IPS-NIHi11 (cell line): ENCODE data around the gene GRIK2.

Experiments used
- DNase-seq: peaks from one replicate; pipeline ENCODE4 v3.0.0; 2012; ENCODE audit warnings: mixed read lengths, low spot score

Gene GRIK2

DNA sequence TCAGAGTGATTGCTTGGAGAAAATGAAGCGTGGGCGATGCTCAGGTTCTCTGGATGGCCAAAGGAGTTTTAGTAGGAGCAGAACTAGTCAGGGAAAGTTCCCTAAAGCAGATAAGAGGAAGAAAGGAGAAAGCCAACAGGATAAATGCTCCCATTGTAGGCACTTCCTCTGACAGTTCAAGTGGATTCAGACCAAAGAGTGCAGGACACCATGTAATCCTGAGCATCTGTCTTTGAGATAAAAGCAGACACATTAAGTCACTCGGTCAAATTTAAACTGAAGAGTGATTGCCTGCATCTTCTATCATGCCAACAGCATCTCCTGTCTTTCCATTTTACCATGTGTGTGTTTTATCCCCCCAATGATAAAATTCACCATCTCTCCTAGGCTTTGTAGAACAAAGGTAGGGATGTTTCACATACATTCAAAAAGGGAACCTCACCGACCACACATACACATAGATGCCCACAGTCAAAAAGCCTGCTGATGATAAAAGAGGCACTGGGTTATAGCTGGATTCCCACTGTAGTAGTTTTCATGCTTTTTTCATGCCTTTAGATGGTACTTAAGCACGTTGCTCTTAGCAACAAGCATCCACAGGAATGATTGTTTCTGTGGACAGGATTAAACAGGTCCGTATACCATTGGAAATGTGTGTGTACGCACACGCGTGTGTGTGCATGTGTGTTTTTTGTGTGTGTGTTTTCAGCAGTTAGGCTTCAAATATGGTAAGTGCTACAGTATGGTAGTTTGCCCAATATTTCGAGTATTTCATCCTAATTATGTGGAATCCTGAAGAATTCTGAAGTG, 7.0 kb downstream of the GRIK2 start:
- no peak for DNase-seq

DNA sequence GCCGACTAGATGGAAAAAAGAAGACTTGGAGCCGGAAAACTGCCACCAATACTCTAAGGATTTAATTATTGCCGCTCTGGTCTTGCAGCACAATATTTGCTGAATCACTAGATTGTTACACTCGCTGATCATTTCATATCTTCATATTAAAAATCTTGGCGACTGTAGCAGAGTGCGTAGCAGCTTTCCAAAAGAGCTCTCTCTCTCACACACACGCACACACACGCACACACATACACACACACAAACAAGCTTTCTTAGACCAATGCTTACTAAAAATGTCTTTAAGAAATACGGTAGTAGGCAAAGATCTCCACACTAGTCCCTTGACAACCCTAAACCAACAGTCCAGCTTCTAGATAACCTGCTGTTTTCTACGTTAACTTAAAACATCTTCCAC, 7.7 kb downstream of the GRIK2 start:
- no peak for DNase-seq

DNA sequence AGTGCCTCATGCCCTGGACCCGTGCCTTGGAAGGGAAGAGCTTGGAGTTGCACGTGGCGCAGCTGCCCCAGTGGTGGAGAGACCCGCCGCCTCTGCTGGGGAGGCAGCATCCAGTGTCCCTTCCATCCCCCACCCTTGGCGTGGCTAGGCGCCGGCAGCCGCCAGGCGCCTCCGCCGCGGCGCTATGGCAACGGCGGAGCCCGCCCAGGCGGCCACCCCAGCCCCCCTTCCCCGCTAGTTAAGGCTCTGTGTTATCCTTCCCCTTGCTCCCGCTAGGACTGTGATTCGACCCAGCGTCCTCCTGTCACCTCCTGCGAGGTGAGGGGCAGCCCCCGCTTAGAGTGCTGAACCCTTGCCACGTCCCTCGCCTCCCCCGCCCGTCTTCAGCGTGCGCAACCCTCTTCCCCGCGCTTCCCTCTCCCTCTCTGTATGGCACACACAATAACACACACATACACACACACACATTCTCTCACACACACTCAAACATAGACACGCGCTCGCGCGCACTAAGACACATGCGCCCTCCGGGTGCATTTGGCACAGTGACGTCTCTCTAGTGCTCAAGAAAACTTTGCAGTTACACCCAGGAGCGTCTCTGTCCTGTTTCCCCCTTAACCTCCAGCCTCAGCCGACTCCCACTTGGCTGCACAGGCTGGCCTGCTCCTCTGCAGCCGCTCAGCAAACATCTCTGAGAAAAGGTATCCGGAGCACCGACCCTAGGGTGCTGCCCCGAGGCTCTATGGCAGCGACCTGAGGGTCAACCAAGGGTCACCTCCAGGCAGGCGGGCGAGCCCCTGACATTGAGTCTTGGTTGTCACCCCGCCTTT, 8.5 kb downstream of the GRIK2 start:
- DNase-seq, result peak; percentile 63

DNA sequence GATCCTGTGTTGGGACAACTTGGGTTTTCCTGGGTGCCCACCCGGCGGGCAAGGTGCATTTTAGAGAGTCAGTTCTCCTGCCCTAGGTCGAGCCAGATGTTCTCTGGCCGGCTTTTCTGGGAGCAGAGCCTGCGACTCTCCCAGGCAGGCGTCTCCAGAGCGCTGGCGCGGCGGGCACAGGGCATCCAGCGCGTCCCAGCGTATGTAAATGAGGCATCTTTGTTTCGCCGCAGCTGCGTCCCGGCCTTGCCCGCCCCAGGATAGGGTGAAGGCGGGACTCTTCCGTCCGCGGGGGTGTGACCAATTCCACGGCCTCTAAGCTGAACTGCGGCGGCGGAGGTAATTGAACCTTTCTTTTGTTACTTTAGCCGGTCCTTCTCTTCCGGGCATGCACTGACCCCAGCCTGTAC, 9.1 kb downstream of the GRIK2 start:
- peak; percentile 8 for DNase-seq

DNA sequence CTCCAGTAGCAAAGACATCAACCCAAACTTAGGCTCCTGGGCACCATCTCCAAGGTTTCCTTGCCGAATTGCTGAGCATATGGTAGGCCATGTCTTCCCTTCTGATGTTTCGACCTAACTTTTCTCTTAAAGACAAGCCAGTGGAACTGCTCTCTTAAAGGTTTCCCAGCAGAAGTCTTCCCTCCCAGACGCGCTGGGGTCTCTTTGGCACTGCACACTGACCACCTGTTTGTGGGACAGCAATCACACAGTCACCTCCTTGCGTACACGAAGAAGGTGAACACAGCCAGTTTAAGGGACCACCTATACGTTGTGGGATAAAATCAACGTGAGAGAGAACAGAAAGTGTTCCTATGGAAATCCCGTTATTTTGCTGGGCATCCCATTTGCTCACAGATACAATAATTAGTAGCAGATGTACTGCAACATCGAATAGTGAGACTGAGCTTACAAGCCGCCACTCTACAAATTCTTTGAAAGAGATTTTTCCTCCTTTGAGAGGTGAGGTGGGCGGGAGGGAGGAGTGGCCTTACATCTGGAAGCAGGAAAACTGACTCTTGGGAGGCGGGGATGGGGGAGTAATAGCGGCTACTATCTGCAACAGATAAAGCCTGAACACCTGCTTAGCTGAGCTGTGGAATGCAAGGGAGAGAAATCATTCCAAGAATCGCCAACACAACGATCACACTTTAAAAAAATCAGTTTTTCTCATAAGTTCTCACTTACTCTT, 9.9 kb downstream of the GRIK2 start:
- DNase-seq, result peak; percentile 23

DNA sequence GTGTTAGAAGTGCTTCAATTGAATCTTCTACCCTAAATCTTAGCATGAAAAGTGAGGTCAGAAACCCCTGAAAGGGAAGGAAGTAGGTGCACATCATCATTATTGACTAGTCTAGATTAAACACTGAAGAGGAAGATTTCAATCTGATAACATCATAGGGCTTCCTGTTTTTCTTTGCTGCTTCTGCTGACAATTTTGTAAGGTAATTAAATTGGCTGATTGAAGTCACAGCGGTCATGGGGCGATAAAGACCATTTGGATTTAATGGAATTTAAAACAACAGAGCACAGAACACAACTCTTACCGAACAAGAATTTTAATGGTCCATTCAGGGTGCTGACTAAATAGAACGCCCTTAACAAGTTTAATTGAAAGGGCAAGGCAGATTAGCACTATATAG, 11.3 kb downstream of the GRIK2 start:
- no peak for DNase-seq

DNA sequence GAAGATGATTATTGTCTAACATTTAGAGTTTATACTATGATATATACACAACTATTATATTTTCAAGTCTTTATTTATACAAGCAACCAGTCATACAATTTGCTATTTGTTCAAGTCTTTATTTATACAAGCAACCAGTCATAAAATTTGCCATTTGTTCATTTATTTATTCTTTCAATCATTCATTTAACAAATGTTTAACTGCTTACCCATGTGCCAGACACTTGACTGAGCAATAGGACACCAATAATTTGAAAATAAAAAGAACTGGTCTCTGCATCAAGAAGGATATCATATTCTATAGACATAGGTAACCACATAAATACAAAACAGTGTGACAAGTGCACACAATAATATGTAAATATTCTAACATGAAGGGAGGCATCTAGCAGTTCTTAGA, 20.3 kb downstream of the GRIK2 start:
- DNase-seq, result no peak

DNA sequence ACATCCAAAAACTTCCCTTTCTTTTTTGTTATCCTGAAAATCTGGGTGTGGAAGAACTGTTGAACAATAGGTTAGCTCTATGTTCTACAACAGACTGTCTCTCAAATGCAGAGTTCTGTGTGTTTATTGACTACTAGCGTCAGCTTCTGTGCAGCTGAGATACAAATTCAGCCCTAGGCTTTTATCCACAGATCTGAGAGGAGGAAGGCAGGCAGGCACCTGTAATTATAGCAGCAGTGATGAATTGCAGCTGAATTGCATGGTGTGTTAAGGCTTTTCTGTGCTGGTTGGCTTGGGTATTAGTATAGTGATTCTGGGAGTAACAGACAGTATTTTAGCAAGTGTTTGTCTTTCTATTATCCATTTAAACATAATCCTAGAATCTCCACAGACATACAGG, 24.4 kb downstream of the GRIK2 start:
- no peak for DNase-seq

DNA sequence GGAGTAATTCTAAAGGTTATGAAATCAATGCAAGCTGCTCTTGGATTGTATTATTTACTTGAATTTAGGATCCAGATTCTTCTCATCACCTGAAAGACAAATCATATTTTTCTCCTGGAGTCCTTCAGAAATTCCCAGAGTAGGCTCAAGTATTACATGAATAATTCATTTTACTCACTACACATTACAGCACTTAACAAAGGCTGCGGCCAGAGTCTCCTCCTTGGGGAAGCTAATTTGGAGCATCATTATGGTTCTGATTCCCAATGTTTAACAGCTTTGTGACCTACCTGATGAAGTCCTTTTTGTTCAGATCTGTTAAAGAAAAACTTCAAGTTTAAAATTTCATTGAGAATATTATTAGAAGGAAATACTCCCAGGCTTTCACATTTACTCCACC, 28.7 kb downstream of the GRIK2 start:
- no peak for DNase-seq

DNA sequence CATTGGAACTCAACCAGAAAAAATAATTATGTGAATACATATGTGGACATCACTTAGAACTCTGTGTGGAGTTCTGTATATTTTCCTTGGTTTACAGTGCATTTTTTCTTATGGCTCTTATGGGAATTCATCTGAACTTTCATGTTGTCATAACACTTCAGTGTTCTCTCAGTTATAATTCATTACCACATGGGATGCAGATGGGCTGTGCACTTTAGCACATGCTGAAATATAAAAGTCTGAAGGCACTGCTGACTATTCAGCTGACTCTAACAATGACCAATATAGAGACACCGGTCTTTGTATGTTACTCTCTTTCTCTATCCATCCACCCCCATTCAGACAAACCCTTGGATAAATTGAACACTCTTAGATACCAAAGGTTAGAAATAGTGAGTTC, 29.3 kb downstream of the GRIK2 start:
- no peak for DNase-seq

DNA sequence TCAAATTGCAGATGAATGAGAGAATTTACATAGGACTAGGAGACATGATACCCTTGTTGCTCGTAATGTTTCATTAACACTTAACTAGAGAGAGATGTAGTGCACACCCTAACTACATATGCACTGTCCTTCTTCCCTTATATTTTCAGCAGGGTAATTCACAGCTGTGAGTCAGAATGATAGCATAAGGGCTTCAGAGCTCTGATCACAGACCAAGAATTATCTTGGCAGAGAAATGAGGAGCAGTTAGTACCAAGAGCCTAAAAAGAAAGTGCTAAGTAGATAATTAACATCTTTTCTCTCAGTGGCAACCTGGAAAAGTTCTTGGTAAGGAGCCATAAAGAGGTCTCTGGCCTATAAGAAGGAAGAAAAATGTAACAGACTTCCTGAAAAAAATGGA, 35.8 kb downstream of the GRIK2 start:
- no peak for DNase-seq

DNA sequence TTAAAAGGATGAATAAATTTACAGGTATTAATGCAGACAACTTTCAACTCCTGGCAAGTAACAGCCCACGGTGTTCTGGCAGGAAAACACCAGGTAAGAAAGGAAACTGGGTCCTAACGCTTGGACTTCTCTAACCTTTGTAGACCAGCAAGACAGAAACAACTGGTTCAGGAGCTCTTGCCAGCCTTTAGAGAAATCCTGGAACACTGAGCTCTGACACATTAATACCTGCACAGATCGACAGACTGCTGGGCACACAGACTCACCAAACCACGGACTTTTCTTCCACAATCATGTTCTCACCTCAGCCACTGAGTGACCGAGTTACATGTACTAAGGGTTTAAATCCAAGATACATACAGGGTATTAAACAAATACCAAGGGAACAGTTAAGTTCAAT, 36.3 kb downstream of the GRIK2 start:
- DNase-seq, result no peak

DNA sequence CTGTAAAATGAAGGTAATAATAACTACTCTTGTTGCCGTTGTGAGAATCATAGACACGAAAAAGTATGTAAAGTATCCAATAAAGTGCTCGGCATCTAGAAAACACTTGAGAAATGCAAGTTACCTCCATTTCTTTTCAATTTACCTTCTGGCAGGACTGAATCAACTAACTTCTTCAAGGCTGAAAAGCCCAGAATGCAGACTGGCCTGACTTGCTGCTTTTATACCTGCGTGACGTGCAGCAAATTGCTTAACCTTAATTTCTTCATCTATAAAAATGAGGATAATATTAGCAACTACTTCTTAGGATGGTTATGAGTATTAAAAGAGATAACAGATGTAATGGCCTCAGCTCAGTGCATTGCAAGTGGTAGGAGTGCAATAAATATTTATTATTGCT, 39.6 kb downstream of the GRIK2 start:
- no peak for DNase-seq

DNA sequence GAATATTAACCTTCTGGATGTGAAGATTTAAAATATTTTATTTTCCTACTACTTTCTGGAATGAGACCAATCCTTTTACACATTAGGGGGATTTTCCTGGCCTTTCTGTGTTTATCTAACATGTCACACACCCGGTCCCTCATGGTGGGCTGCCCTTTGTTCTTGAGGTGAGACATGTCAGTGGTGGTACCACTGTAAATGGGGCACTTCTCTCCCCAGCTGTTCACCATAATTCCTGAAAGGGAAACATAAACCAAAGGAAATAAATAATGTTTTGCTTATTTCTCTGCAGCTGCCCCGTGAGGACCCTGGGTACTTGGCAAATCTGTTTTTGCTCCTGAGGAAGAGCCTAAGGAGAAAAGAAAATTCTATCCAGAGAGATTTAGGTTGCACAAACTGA, 41.1 kb downstream of the GRIK2 start:
- no peak for DNase-seq

DNA sequence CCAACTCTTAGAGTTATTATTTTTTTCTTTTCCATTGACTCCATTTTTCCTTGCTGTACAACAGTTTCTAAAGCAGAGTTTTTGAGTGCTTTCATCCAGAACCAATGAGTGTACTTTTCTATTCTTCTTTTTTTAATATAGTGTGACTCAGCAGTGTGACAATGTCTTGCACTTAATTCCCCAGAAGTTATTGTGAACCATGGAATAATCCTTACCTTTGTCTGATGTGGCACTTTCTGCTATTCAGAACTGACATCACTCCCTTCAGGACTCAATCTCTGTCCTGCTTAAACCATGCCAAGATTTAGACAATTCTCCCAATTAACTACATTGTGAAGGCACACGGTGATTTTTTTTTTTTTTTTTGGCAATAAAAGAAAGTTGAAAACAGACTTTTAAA, 41.5 kb downstream of the GRIK2 start:
- DNase-seq, result no peak

DNA sequence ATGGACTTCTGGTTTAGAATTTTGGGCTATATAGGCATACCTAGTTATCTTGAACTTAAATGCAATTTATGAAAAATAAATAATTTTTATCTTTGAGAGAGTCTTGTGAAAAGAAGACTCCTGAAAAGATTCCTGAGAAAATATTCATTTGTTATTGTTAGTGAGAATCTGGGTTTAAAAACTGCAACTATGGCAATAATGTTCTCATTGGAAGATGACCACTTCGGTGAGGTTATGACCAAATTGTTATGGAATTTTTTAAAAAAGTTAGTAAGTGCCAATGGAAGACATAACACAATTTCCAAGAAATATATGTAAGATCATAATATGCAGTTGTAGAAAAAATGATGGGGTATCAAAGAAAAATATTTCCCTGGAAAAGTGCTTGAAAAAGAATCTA, 46.3 kb downstream of the GRIK2 start:
- DNase-seq, result no peak

DNA sequence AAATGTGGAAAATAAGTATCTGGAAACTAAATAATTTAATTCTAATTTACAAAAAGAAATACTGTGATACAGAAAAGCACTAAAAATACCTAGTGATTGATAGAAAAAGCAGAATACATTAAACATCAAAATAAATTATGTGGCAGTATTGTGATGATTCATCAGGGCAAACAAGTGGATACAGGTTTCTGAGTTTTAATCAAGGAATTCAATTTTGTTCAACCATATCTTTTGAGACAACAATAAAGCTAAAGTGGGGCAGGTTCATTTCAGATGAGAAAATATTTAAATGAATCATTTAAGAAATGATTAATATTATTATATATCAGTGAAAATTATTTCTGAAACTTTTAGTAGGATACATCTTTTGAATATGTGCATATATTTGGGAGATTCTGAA, 49.8 kb downstream of the GRIK2 start:
- no peak for DNase-seq

DNA sequence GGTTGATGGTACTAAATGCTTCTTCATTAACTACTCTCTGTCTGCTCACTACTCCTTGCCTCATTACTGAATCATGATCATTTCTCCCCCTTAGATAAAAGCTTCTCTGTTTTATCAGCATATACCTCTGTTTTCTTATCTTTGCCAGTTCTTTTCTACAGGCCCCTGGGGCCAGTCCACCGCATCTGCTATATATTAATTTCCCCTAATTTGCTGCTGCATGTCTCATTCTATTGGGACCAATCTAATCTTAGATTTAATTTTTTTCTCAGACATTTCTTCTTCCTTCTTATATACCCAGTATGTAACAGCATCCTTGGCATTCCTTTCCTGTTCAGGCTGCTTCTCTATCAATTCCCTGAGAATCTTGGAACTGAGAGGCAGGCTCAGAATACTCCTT, 51.2 kb downstream of the GRIK2 start:
- DNase-seq, result no peak

DNA sequence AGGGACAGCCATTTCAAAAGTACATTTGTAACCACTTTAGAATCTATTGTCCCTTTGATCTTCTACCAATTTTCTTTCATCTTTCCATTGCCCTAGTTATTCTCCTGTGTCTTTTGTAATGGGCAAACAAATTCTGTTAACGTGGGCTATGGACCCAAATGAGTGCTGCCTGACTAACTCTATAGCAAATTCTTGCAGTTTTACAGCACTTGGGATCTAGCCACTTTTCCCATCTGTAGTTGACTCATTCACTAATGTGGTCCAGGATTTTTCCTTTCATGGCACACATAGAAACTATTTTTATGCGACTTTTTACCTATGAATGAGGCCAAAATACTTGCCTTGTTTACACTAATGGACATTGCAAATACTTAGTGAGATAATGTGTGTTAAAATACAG, 52.0 kb downstream of the GRIK2 start:
- DNase-seq, result no peak

DNA sequence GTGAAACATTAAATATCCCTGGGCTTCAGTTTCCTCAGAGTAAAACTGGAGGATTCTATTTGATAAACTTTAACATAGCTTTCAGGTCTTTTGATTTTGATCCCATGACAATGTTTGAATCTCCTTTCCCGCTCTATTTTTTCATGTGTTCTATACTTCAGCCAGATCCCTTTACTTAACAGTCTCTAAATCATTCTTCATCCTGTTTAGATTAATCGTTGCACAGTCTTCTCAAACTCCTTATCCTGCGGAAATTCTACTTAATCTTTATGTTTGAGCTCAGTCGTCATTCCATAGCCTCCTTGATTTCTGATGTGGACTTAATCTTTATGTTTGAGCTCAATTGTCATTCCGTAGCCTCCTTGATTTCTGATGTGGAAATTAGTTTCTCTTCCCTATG, 57.4 kb downstream of the GRIK2 start:
- no peak for DNase-seq

DNA sequence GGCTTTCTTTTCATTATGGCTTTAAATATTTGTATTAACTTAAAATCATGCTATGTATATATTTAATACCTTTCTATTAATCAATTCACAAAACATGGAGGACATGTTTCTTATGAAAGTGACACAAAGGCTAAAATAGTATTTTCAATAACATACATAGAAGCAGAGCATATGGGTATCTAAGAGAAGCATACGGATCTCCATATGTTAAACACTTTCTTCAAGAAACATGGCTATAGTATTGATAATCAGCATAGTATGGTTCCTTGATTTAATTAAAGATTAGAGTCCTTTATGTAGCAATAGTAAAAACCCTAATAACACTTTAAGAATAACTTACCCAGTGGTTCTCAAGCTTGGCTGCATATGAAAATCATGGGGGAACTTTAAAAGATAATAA, 58.5 kb downstream of the GRIK2 start:
- no peak for DNase-seq

DNA sequence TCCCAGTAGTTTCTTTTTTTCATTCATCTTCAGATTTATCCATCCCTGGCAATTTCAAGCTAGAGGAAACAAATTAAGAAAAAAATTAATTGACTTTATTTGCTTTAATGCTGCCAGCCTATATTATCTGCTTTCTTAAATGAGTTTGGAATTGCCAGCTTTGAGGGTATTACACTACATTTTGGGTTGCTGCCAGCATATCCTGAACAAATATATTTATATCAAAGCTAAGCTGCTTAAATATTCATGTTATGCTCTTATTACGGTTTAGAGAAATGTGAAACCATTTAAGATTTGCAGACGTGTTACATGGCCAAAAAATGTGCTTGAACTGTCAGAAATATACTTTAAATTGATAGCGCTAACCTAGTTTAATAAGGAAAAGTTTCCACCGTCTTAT, 59.7 kb downstream of the GRIK2 start:
- no peak for DNase-seq

DNA sequence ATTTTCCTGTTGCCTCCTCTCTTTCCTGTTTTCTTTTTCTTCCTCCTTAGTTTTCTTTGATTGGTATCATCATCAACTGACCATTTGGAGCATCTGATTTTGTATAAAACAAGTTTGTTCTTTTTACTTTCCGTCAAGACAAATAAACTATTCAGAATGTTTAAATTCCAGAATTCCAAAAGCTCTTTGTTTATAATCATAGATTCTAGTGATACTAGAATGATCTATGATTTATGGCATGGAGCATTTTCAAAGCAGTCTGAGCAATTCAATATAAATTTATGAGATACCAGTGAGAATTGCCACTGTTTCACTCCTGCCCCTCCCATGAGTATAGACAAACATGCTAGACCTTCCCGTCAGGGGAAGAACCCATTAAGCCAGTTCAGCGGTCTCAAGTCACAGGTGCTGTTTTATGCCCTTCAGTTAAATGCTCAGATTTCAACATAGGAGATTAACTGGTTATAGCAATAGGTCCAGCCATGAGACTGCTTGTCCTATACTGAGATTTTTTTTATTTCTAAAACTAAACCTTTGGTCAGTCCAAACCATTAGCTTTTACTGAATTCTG, 60.7 kb downstream of the GRIK2 start:
- DNase-seq, result no peak
